Activated CD4-positive, CD25-positive, alpha-beta regulatory T cell (primary cell): Measurements from ENCODE around the gene RPUSD1.
"Not testable (repeated sequence)": the region's sequence is repeated elsewhere in the genome, so short reads cannot be mapped to it uniquely, and the experiment has no call there.

Experiments
- DNase-seq, 4 experiments: peaks; one replicate each; lab custom pipeline; 2025; lab: John Stamatoyannopoulos, UW

RPUSD1 gene

DNA sequence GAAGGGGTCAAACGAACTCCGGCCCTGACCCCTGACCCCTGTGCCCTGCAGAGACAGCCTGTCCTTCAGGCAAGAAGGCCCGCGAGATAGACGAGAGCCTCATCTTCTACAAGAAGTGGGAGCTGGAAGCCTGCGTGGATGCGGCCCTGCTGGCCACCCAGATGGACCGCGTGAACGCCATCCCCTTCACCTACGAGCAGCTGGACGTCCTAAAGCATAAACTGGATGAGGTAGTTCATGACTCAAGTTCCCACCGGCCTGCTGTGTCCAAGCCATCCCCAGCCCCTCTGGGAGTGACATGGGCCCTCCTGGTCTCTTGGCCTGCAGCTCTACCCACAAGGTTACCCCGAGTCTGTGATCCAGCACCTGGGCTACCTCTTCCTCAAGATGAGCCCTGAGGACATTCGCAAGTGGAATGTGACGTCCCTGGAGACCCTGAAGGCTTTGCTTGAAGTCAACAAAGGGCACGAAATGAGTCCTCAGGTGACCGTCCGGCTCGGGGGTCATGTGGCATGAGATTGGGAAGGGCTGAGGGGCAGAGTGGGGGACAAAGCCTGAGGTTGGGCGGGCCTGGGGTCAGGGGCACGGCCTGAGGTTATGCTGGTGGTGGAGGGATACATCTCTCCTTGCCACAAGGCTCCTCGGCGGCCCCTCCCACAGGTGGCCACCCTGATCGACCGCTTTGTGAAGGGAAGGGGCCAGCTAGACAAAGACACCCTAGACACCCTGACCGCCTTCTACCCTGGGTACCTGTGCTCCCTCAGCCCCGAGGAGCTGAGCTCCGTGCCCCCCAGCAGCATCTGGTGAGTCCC, 22.0 kb downstream of the RPUSD1 start:
- no peak for DNase-seq

DNA sequence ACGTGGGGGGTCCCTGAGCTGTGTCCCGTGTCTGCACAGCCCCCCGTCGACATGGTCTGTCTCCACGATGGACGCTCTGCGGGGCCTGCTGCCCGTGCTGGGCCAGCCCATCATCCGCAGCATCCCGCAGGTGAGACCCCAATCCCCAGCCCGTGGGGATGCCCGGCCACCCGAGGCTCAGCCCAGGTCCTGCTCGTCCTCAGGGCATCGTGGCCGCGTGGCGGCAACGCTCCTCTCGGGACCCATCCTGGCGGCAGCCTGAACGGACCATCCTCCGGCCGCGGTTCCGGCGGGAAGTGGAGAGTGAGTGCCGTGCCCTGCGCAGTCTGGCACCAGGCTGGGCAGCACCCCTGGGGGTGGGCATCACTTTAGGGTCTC, 22.7 kb downstream of the RPUSD1 start:
- no peak for DNase-seq

GRCh38 chr16:764848-765487, 23.2 kb downstream of the RPUSD1 start:
- DNase-seq = no peak

- no peak for DNase-seq
Measured at GRCh38 chr16:764184-764750, 23.9 kb downstream of the RPUSD1 start.

DNA sequence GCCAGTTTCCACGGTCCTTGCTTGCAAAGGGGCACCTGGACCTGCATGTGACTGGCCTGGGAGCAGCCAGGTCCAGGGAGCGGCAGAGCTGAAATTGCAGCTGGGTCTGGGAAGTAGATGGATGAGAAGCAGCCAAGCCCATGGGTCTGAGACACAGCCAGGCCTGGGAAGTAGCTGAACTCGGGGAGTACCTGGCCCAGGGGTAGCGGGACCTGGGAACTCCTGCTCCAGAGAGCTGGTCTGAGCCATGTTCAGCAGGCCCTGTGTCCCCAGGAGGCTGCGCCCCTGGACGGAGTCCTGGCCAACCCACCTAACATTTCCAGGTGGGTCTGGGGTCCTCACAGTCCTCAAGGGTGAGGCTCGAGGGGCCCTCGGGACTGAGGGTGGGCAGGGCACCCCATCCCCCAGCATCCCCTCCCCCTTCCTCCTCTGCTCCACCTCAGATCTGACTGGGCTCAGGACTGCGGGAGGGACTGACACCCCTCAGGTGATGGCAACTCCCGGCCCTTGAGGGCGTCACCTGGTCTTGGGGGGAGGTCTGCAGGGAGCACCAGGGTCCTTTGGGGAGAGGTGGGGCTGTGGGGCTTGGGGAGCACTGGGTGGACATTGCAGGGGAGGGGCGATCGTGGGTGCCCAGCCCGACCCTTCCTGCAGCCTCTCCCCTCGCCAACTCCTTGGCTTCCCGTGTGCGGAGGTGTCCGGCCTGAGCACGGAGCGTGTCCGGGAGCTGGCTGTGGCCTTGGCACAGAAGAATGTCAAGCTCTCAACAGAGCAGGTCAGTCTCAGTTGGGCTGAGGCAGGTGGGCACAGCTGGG, 24.6 kb downstream of the RPUSD1 start:
- DNase-seq = no peak

DNA sequence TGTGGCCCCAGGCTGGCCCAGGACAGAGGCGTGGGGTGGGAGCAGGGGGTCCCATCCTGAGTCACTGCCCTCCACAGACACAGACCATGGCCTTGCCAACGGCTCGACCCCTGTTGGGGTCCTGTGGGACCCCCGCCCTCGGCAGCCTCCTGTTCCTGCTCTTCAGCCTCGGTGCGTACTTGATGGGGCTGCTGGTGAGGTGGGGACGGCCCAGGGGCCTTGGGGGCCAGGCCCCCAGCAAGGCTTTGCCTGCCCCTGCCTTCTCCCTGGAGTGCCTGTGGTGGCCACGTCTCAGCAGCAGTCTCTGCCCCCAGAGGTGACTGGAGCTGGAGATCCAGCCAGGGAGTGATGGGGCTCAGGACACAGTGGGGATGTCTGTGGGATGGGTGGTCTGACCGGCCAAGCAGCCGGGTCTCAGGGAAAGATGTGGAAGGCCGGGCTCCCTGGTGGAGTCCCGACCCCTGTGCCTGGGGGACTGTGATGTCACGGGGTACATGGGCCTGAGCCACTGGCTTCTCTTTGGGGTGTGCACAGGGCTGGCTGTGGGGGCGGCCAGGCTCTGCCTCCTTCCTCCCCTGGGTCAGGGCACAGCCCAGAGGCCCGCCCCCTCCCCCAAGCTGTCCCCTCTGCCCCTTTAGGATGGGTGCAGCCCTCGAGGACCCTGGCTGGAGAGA, 25.4 kb downstream of the RPUSD1 start:
- no peak for DNase-seq

DNA sequence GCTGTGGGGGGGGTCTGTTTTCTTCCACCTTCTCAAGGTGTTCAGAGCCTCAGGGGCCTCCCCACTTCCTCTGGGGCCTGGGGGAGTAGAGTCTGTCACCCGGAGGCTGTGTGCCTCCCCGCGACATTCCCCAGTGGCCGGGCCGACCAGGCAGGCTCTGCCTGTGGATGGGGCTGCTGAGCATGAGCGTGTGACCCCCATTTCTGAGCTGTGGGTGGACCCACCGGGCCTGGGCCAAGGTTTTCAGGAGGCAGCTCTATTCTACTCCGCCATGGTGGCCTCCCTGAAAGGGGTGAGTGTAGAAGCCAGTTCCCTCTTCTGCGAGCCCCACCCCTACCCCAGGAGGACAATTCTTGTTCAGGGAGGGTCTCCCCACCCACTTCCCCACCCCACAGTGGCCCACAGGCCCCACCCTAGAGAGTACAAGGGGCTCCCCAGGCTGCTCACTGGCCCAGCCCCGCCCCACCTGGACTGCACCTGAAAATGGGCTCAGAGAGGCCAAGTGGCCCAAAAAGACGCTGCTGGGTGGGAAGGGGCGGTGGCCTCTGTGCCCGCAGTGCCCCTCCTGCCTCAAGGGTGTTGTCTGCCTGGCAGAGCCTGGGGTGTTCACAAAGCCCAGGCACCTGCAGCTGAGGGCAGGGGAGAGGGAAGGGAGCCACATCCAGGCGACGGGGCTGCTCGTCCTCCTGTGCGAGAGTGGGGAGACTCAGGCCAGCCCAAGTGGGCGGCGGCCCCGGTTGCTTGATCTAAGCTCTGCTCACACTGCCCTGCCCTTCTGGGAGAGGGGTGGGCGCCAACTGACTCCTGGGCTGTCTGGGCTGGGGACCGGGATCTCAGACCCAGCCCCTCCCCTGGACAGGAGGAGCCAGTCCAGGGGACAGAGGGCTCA, 26.3 kb downstream of the RPUSD1 start:
- no peak for DNase-seq

DNA sequence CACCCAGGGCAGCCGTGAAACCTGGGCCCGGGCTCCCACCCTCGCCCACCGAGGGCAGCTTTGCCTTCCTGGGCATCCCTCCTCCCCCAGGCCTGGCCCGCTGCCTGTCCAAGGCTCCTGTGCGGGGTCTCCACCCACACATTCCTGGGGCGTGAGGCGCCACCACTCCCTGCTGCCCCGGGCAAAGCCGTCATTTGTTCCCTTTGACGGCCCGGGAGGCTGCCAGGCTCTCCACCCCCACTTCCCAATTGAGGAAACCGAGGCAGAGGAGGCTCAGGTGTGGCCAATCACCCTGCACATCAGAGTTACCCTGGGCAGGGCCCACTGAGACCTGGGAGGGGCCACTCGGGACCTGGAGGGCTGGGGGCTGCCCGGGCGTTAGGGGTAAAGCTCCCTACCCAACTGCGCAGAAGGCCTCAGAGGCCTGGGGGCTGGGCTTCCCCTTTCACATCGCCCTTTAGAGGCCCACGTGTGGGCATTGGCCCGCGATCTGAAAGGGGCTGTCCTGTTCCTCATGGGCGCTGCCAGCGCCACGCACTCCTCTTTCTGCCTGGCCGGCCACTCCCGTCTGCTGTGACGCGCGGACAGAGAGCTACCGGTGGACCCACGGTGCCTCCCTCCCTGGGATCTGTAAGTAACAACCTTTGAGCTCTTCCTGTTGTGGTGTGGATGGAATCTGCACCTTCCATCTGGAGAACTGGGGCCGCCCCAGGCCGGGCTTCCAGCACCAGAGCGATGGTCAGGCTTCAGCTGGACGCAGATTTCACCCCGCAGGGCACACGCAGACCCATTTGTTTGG, 27.4 kb downstream of the RPUSD1 start, which contains the start of gene MSLN:
MSLN (plus strand) TSS at position 190 of the 799 bp plus-strand sequence. CDS start 1,947 bp downstream, outside the sequence.
- DNase-seq = no peak

DNA sequence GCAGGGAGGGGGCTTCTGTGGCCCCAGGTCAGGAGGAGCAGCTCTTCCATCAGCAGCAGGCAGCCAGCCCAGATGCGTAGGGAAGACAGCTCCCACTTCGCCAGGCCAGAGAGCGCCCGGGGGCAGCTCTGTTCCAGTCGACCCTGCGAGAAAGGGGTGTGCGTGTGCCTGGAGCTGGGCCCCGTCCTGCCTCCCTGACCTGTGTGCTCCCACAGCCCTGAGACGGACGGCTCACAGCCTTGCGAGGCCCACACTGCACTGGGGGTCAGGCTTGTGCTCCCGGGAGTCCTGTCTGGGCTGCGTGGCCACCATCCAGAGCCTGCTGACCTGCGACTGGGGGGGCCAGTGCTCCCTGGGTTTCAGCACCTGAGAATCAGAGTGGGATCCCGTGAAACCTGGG, 28.1 kb downstream of the RPUSD1 start:
- DNase-seq = no peak

GRCh38 chr16:759110-759910, 28.9 kb downstream of the RPUSD1 start:
- DNase-seq = no peak

GRCh38 chr16:756428-756827, 31.8 kb downstream of the RPUSD1 start:
- DNase-seq = no peak

DNA sequence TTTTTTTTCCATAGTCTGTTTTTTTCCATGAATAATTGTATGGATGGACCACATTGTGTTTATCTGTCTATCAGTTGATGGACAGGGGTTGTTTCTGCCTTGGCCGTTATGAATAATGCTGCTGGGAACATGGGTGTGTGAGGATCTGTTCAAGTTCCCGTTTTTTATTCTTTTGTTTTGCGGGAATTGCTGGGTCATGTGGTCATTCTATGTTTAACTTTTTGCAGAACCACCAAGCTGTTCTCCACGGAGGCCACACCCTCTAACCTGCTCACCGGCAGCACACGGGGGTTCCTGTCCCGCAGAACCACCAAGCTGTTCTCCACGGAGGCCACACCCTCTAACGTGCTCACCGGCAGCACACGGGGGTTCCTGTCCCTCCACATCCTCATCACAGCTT, 33.5 kb downstream of the RPUSD1 start:
- DNase-seq = no peak

- DNase-seq = not testable (repeated sequence)
Measured at GRCh38 chr16:754121-754607, 34.0 kb downstream of the RPUSD1 start.

DNA sequence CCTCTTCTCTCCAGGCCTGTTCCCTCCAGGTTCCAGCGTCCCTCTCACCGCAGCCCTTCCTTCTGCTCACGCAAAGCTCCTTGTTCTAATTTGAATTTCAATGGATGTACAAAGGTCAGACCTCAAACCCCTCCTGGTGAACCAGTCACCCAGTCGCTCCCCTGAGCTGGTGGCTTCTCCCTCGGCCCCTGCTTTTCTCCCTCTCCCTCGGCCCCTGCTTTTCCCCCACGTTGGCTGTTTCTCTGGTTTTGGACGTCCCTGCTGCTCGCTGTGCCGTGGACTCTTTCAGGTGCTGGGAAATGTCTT, 36.2 kb downstream of the RPUSD1 start:
- no peak for DNase-seq

- DNase-seq = no peak
Measured at GRCh38 chr16:751152-752006, 36.8 kb downstream of the RPUSD1 start.

- no peak for DNase-seq
Measured at GRCh38 chr16:750485-750884, 37.7 kb downstream of the RPUSD1 start.

GRCh38 chr16:749010-749409, 39.2 kb downstream of the RPUSD1 start:
- DNase-seq = no peak
